ENCODE data around the gene OARD1.

GRCh38 chr6:41075651-41076626, 3.8 kb upstream of the OARD1 start:
- TF ChIP-seq, protein P1, sequence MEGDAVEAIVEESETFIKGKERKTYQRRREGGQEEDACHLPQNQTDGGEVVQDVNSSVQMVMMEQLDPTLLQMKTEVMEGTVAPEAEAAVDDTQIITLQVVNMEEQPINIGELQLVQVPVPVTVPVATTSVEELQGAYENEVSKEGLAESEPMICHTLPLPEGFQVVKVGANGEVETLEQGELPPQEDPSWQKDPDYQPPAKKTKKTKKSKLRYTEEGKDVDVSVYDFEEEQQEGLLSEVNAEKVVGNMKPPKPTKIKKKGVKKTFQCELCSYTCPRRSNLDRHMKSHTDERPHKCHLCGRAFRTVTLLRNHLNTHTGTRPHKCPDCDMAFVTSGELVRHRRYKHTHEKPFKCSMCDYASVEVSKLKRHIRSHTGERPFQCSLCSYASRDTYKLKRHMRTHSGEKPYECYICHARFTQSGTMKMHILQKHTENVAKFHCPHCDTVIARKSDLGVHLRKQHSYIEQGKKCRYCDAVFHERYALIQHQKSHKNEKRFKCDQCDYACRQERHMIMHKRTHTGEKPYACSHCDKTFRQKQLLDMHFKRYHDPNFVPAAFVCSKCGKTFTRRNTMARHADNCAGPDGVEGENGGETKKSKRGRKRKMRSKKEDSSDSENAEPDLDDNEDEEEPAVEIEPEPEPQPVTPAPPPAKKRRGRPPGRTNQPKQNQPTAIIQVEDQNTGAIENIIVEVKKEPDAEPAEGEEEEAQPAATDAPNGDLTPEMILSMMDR (IDR thresholded peaks at IDR 0.05): no peak
- TF ChIP-seq POLR2A (IDR thresholded peaks at IDR 0.05) (no peak), EP300 (IDR thresholded peaks at IDR 0.05) (no peak)
